Renal cortical epithelial cell (primary cell): ENCODE measurements around the gene ZDHHC17. TPM values are rescaled to one million over a fixed set of nuclear protein-coding genes. Genes with fewer than 3 reads are reported as not detected.
"Not testable (repeated sequence)": the region's sequence is repeated elsewhere in the genome, so short reads cannot be mapped to it uniquely, and the experiment has no call there.

ENCODE experiments used
- DNase-seq: peaks from one replicate; pipeline ENCODE4 v3.0.0-alpha.2; 2011; ENCODE audit warnings: low read depth
- total RNA-seq: library from RNA; depleted of rRNA; stranded (reverse); fragments of >200 nt; gene quantifications from 2 replicates; pipeline ENCODE4 v1.2.3, GENCODE V29; 2014

ZDHHC17 gene
- total RNA-seq, 1 donor from 2014 or later, result 56.2 TPM

DNA sequence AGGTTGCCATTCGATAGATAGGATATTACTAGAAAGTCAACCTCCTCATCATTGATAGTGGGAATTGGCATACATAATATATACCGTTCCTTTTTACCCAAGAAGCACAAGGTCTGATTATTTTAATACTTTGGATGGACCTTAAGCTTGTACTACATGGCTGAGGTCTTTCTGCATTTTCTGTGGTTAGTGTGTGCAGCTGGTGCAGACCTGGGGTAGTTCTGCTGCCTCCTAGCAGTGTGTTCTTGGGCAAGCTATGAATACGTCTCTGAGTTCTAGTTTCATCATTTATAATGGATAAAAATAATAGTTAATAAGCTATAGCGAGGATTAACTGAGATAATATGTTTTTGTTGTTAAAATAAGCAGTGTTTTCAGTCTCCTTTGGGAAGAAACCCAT lies 2.2 kb downstream of the ZDHHC17 start:
- no peak for DNase-seq

DNA sequence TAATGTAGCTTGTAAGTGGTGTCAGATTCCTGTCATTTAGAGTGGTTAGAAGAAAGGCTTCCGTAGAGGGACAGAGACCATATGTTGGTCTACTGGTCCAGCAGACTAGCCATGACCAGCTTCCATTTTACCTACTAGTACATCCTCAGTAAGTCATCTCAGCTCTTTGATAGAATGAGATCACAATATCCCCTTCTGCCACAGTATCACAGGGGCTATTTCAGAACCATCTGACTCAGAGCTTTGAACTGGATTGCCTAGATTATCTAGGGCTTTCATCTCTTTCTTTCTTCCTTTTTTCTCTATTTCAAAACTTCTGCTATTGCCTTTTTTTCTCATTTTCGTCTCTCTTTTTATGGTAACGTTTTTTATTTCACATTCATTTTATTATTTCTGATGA lies 4.7 kb downstream of the ZDHHC17 start:
- no peak for DNase-seq

DNA sequence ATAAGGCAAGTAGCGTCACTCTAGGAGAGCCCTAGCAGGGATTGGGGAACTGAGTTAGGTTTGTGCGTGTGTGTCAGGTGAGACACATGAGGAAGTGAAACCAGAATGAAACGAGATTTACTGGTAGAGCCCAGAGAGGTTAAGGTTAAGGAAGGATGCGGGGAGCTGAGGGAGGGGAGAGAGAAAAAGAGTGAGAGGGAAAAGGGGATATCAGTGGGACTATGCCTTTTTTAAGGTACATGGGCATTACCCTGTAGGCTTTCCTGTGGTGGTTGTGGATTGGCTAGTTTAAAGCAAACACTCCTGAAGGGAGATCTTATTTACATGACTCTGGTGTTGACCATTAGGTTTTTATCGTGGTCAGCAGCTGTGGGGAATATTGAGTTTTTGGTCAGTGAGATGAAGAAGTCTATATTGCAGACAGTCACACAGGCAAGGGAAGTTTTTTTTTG lies 13.9 kb downstream of the ZDHHC17 start:
- DNase-seq, result no peak

DNA sequence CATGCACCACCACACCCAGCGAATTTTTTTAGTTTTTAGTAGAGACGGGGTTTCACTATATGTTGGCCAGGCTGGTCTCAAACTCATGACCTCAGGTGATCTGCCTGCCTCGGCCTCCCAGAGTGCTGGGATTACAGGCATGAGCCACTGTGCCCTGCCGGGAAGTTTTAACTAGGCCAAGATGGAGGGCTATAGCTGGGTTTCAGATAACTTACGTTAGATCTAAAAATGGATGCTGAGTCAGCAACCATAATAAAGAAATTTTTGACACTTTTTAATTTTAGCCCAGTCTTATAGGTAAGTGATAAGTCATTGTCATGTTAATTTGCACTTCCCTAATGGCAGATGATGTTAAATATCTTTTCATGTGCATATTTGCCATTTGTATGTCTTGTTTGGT lies 14.4 kb downstream of the ZDHHC17 start:
- DNase-seq, result no peak

DNA sequence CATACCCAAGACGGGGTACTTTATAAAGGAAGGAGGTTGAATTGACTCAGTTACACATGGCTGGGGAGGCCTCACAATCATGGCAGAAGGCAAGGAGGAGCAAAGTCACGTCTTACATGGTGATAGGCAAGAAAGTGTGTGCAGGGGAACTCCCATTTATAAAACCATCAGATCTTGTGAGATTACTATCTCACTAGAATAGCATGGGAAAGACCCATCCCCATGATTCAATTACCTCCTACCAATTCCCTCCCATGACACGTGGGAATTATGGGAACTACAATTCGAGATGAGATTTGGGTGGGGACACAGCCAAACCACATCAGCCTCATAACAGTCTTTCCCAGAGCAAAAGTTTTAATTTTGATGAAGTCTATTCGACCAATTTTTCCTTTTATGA lies 15.4 kb downstream of the ZDHHC17 start:
- DNase-seq, result not testable (repeated sequence)

DNA sequence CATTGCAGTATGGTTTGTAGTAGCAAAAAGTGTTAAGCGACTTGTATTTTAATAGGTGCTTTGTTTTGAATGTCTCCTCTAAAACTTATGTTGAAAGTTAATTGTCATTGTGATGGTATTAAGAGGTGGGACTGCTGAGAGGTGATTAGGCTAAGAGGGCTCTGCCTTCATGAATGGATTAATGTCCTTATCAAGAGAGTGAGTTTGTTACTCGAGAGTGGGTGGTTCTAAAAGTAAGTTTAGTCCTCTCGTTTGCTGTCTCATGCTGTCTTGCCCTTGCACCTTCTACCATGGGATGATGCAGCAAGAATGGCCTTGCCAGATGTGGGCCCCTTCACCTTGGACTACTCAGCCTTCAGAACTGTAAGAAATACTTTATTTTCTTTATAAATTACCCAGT lies 17.4 kb downstream of the ZDHHC17 start:
- DNase-seq, result no peak

DNA sequence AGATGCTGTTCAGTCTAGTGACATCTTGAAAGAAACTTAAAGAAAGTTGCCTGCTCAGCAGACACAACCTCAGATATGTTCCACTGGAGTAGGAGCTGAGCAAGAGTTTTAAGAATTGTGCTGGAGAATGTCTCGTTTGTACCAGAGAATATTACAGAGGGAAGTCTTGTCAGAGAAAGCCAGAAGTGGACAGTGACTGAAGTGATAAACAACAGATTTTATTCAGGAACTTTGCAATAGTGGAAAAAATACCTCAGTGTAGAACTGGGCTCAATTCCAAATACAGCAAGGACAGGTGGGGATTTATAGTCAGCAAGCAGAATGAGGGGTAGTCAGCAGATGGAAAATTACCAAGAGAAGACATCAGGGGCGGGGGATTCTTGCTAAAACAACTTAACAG lies 18.6 kb downstream of the ZDHHC17 start:
- no peak for DNase-seq

DNA sequence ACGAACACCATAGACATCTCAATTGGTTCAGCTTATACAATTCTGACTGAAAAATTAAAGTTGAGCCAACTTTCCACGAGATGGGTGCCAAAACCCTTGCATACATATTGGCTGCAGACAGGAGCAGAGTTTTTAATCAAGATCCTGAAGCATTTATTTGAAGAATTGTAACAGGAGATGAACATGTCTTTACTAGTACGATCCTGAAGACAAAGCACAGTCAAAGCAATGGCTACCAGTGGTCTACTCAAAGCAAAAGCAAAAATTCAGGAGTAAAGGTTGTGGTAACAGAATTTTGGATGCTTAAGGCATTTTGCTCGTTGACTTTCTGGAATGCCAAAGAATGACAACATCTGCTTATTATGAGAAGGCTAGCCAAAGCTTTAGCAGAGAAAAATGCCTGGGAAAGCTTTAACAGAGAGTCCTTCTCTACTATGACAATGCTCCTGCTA lies 20.7 kb downstream of the ZDHHC17 start:
- DNase-seq, result peak; percentile 7

DNA sequence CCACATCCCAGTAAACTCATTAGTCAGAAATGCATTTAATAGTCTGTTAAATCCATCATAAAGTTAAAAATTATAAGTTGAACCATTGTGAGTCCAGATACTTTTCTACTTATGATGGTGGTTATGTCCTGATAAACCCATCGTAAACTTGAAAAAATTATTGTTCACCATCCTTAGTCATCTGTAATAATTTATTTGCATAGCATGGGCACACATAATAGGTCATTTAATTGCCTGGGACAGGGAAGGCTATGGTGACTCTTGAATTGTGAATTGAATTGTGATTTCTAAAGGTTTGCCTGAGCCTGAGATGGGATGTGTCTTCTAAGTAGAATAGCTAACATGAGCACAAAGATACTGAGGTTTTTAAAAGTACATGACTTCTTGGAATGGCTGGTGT lies 21.5 kb downstream of the ZDHHC17 start:
- no peak for DNase-seq

DNA sequence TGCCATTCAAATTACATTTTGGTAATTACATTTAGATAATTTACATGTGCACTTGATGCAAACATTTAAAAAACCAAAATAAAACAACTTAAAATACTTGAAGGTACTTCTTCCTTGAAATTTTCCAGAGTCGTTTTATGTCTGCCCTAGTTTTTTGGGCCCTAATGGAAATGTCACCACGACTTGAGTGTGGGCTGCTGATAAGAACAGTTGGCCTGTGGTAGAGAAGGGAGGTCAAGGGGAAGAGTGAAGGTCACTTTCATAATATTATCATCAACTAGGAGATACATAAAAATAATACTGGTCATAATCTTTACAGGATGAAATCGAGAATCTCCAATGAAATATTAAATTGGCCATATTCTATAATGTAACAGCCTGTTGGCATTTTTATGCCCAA lies 23.1 kb downstream of the ZDHHC17 start:
- DNase-seq, result no peak

DNA sequence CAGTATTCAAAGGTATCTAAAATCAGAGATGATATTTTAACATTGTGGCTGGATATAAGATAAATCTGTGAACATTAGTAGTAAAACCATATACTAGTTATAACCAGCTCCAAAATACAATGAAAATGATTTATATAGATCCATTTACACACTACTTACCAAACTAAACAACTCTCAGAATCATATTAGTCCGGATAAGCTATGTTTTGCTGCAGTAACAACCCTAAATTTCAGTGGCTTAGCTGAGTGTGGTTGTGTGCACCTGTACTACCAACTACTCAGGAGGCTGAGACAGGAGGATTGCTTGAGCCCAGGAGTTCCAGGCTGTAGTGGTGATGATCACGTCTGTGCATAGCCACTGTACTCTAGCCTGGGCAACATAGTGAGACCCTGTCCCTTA lies 23.8 kb downstream of the ZDHHC17 start:
- no peak for DNase-seq

DNA sequence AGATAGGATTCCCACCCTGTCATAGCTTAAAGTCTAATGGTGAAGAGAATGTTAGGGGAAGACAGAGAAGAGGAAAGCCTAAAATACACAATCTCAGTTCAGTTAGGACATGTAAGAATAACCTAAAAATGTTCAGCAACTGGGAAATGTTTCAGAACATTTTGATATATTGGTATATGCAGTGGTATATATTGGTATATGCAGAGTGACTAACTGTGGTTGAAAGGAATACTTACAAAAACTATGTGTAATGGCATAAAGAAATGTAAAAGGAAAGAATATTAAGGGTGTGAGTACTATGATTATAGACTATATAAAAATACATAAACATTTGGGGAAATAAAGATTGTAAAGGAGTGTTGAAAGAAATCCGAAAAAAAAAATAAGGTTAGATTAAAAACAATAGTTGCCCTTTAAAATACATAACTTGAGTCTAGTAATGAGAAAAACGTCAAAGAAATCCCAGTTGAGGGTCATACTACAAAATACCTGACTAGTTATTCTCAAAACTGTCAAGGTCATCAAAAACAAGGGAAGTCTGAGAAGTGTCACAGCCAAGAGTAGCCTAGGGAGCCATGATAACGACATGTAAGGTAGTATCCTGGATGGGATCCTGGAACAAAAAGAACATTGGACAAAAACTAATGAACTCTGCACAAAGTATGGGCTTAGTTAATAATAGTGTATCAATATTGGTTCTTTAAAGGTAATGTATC lies 25.6 kb downstream of the ZDHHC17 start:
- no peak for DNase-seq

DNA sequence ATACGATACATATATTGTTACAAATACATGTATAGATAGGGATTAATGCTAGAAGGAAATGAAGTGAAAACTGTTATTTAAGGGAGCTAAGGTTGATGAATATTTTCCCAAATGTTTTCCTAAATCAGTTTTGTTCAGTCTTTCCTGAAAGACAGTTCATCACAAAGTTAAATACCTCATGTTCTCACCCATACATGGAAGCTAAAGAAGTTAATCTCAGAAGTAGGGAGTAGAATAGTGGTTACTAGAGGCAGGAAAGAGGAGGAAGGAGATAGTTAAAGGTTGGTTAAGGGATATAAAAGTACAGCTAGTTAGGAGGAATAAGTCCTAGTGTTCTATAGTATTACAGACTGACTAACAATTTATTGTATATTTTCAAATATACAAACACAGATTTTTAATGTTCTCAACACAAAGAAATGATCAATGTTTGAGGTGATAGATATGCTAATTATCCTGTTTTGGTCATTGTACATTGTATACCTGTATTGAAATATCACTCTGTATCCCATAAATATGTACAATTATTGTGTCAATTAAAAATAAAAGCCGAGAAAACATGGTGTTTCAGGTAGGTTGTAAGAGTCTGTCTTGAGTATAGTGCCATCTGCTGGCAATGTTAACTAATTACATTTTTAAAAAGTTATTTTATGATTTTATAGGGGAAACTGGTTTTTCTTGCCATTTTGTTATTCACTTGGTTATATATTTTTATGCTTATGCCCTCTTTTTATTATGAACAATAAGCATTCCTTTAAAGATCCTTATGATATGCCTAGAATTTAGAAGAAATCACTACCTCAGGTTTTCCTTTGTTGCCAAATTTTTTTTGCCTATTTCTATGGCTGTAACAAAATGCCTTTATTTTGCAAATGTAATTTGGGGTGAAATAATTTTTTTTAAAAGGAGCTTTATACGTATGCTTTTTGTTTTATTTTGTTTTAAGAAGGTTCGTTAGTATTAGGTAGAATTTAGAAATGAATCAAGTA lies 26.9 kb downstream of the ZDHHC17 start:
- peak; percentile 50 for DNase-seq

DNA sequence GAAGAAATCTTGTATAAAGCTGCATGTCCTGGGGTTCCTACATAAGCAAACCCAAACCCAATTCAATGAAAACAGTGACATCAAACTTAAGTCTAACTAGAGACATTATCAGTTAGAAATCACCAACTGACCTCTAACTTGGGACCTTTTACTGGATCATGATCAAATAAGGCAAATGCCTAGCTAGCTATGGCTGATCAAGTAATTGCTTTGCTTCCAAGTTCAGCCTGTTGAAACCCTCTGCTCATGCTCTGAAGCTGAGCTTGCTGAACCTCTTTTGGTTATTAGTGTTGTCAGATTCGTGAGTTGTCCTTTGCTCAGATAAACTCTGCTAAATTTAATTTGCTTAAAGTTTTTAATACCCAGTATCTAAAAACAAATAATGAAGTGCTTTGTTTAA lies 28.9 kb downstream of the ZDHHC17 start:
- no peak for DNase-seq

DNA sequence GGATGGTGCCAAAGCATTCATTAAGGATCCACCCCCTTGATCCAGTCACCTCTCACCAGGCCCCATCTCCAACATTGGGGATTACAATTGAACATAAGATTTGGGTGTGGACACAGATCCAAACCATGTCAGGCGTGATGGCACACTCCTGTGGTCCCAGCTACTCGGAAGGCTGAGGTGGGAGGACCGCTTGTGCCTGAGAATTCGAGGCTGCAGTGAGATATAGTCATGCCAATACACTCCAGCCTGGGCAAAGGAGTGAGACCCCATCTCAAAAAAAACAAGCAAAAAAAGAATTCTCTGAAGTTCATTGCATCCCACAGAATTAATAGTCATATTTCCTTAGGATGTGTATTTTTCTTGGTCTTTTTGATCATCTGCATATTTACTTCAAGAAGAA lies 34.9 kb downstream of the ZDHHC17 start:
- DNase-seq, result no peak

DNA sequence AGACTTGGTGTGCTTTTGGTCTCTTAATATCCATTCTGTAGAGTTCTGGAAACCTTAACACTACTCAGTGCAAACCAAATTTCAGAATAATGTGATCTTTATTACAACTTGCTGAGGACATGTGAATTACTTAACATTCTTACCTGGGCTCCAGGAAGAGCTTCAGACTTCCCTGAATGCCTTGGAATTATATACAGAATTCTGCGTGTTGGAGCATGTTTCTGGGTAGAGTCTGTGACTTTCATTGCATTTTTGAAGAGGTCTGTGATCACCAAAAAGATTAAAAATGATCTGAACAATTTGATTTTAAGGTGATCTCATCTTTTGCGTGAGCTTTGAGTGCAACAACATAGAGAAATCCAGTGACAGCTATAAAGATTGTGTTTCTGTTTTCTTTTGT lies 35.4 kb downstream of the ZDHHC17 start:
- no peak for DNase-seq

DNA sequence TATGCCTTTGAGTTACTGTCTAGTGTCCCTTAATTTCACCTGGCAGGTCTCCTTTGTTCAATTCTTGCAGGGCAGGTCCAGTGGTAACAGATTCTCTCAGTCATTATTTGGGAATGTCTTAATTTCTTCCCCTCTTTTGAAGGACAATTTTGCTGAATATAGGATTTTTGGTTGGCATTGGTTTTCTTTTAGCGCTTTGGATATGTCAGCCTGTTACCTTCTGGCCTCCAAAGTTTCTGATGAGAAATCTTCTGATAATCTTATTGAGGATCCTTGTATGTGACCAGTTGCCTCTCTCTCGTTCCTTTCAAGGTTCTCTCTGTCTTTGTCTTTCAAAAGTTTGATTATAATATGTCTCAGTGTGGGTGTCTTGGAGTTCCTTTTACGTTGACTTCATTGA lies 38.1 kb downstream of the ZDHHC17 start:
- no peak for DNase-seq

DNA sequence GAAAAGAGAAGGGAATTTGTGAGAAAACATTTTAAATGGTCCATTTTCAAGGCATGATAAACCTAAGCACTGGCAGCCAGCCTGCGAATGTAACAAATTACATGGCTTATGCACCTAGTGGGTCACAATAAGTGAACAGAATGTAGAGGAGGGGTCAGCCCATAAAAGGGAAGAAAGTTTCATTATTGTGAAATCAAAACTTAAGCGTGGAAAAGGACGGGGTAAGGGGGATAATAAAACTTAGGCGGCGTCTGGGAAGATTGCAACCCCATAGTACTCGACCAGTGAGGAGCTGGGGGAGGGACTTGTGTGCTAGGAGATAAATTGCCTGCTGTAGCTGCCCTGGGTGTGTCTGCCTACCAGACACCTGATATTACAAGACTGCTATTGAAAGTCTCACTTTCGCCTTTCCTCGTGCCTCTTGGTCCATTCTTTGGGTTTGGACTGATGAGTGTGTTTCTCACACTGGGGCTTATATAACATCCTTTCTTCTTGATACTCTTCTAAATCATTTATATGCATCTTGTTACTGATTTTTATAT lies 40.6 kb downstream of the ZDHHC17 start:
- no peak for DNase-seq

DNA sequence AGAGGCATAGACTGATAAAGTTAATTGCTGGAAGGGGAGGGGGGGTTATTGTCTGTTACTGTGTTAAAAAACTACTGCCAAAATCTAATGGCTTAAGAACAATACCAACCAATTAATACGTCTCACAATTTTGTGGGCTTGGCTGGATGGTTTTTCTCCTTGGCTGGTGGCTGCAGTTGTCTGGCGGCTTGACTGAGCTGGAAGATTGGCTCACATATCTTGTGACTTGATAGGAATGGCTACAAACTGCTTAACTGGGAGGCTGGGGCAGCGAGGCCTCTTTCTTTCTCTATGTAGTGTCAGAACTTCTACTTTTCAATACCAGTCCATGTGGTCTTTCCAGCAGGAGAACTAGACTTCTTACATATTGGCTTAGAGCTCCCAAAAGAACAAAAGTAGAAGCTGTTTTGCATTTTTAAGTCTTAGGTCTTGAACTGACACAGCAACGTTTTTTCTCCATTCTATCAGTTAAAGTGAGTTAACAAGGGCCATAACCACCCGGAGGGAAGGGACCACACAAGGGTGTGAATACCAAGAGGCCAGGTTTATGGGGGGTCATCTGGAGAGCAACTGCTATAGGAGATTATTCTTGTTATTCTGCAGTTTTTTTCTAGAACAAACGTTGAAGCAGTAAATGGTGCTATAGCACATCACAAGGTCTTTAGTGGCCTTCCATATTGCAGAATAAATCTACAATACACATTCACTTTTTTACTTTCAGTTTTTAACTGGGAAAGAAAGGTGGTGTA lies 46.9 kb downstream of the ZDHHC17 start:
- no peak for DNase-seq

DNA sequence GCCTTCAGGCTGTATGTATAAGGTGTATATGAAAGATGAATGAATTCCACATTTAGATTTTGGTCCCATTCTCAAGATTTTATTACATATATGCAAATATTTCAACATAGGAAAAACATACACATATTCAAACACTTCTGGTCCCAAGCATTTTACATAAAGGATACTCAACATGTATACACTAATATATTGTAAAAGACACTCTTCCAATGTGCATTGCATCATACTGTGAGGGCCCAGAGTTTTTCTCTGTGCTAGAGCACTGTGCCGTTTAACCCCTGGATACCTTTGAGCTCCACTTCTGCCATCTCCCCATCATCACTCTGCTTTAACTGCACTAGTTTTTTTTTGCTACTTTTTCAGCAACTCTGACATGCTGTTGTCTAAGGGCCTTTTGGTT lies 48.1 kb downstream of the ZDHHC17 start:
- no peak for DNase-seq

DNA sequence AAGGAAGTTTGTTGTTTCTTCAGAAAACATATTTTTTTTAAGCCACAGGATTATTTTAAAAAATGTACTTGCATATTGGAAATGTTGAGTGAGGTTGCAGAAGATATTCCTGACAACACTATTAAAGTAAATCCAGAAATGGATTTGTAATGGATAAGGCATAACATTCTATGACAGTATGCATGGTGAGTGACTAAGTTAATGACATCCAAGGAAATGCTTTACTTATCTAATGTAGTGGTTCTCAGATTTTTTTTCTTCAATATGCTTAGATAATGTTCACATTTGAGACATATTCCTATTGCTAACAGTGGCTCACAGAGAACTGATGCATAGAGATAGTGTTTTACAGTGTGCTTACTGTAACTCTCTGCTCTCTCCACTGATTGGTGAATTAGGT lies 49.4 kb downstream of the ZDHHC17 start:
- no peak for DNase-seq

DNA sequence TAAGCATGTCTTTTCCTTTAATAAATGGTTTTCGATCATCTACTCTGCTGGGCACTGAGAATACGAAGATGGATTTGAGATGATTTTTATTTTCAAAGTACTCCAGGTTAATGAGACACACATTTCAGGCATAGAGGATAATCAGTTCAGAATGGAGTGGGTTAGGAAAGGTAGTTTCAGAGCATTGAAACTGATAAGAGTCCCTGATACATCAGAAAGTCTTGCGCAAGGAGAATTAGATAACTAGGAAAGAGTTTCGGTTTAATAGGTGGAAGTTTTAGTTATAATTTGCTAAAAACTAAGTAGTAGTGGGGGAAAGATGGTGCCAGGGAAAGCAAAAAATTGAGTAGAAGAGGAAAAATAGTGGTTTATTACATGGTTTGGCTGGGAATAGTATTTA lies 50.1 kb downstream of the ZDHHC17 start:
- no peak for DNase-seq
